ENCODE data around the gene CDKAL1.
"Not testable (repeated sequence)": the region's sequence is repeated elsewhere in the genome, so short reads cannot be mapped to it uniquely, and the experiment has no call there.

Gene CDKAL1

GRCh38 chr6:20599302-20600051, 65.2 kb downstream of the CDKAL1 start:
- DNase-seq, result peak; percentile 78

- DNase-seq, result no peak
These were observed 66.6 kb downstream of the CDKAL1 start for GRCh38 chr6:20600831-20601230.

- DNase-seq, result no peak
These were observed 69.9 kb downstream of the CDKAL1 start for GRCh38 chr6:20604159-20604558.

GRCh38 chr6:20605061-20605460, 70.8 kb downstream of the CDKAL1 start:
- DNase-seq, result no peak

GRCh38 chr6:20605581-20605980, 71.3 kb downstream of the CDKAL1 start:
- no peak for DNase-seq

- no peak for DNase-seq
These were observed 72.6 kb downstream of the CDKAL1 start for GRCh38 chr6:20606831-20607230.

- DNase-seq, result no peak
These were observed 74.1 kb downstream of the CDKAL1 start for GRCh38 chr6:20608356-20608755.

- DNase-seq, result no peak
These were observed 74.6 kb downstream of the CDKAL1 start for GRCh38 chr6:20608905-20609304.

- DNase-seq, result not testable (repeated sequence)
These were observed 75.7 kb downstream of the CDKAL1 start for GRCh38 chr6:20609924-20610323.

GRCh38 chr6:20610636-20611370, 76.5 kb downstream of the CDKAL1 start:
- DNase-seq, result no peak

GRCh38 chr6:20617537-20617936, 83.3 kb downstream of the CDKAL1 start:
- DNase-seq, result not testable (repeated sequence)

- no peak for DNase-seq
These were observed 85.8 kb downstream of the CDKAL1 start for GRCh38 chr6:20620043-20620442.

- no peak for DNase-seq
These were observed 89.5 kb downstream of the CDKAL1 start for GRCh38 chr6:20623761-20624160.

GRCh38 chr6:20626165-20626564, 91.9 kb downstream of the CDKAL1 start:
- no peak for DNase-seq

- DNase-seq, result no peak
These were observed 95.3 kb downstream of the CDKAL1 start for GRCh38 chr6:20629509-20629908.

- no peak for DNase-seq
These were observed 95.9 kb downstream of the CDKAL1 start for GRCh38 chr6:20630136-20630535.

GRCh38 chr6:20630617-20631548, 96.6 kb downstream of the CDKAL1 start:
- peak; percentile 32 for DNase-seq

GRCh38 chr6:20631549-20631924, 97.3 kb downstream of the CDKAL1 start:
- no peak for DNase-seq

GRCh38 chr6:20632696-20633095, 98.4 kb downstream of the CDKAL1 start:
- peak; percentile 10 for DNase-seq

GRCh38 chr6:20633566-20634340, 99.5 kb downstream of the CDKAL1 start:
- DNase-seq, result no peak

- DNase-seq, result no peak
These were observed 104.9 kb downstream of the CDKAL1 start for GRCh38 chr6:20639161-20639560.

- DNase-seq, result no peak
These were observed 105.9 kb downstream of the CDKAL1 start for GRCh38 chr6:20640181-20640580.

GRCh38 chr6:20642441-20642840, 108.2 kb downstream of the CDKAL1 start:
- DNase-seq, result no peak
